Measurements from ENCODE around the gene DNAI1.

Gene DNAI1

DNA sequence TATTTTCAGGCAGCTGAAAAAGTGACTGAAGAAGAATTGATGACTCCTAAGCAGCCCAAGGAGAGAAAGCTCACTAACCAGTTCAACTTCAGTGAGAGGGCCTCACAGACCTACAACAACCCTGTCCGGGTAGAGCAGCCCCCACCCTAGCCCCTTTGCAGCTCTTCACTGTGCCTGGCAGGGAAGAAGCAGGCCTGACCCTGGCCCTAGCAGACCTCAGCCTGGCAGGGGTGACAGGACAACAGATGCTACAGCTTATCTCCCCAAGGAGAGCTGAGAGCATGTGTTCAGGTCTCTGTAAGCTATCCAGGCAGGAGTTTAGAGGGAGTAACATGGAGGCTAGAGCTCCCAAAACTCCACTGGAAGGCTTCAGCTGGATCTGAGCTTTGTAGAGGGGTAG is 31.8 kb downstream of the DNAI1 start:
- DNase-seq (ENCODE audit: low read depth in 2 of 2) = no peak

- DNase-seq (ENCODE audit: low read depth in 2 of 2) = no peak
Measured at GRCh38 chr9:34490760-34491159, 32.2 kb downstream of the DNAI1 start.

GRCh38 chr9:34491596-34491995 is 33.0 kb downstream of the DNAI1 start:
- no peak for DNase-seq (ENCODE audit: low read depth in 2 of 2)

DNA sequence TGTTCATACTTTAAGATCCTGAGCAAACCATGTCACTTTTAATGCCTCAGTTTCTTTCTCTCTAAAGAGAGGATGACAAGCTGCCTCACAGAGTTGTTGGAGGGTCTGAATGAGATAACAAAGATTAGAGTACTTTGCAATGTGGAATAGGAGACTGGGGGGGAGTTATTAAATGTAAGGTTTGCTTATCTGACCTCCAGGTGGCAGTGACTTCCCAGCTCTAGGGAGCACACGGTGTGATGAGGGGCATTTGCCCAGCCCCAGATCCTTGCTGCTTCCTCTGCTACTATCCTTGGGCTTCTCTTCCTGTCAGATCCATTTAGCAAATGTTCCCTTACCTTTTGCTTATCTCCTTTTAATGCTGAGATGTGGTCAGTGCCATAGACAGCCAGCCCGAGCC is 33.4 kb downstream of the DNAI1 start:
- DNase-seq (ENCODE audit: low read depth in 2 of 2) = no peak

DNA sequence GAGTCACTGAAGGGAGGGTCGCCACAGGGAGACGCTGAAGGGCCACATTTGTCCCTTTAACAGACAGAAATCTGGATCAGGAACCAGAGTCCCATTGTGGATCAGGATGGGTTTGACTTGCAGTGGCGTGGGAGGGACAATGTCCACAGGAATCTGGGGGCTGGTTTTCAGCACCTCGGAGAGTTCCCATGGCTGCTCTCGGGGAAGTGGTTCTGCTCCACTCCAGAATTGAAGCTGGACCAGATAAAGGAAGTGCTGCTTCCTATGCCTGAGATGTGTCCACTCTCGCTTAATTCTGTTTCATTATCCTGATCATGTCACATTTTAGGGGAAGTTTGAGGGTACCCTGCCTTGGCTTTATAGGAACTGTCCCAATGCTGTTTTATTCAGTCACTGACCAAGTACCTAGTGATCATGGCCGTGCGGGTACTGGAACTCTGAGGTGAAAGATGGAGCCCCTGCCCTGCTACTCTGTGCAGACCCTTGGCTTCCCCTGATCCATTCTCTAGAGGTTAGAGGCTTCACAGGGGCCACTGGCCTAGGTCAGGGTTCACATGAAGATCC is 35.4 kb downstream of the DNAI1 start:
- no peak for DNase-seq (ENCODE audit: low read depth in 2 of 2)

DNA sequence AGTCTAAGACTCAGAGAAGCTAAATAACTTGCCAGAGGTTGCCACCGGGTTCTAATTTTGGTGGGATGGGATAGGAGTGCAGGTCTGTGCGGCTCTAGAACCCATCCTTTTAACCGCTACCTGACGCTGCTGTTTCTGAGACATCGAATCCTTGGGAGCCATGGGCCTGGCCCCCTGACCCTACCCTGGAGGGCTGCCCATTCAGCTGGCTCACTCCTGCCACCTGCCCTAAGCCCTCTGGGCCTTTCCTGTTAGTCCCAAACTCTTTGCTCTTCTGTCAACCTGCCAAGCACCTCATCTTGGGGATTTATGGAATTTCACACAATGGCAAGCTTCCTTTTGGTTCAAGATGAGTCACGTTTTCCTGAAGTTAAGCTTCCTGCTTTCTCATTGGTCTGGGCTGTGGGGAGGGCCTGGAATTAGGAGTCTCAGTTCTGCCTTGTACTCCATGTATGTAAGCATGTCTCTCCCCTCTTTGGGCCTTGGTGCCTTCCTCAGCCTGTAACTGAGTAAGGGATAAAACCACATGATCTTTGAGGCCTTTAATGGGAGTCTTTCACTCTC is 37.6 kb downstream of the DNAI1 start:
- DNase-seq (ENCODE audit: low read depth in 2 of 2) = no peak

DNA sequence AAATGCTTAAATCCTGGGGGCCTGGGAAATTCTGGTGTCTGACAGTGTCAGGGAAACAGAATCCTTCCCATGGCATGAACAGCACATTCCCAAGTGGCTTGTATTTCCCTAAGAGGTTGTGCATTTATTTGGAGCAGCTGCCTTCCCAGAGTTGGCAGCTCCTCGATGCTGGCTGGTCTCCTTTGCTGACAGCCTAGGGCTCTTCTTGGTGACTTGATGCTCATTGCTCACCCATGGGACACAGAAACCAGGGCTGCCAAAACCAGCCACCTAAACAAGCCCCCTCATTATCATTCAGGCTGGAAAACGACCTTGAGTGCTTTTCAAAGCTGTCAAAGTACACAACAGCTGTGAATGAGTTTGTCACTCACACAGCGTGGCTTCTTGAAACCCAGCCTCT is 39.9 kb downstream of the DNAI1 start:
- no peak for DNase-seq (ENCODE audit: low read depth in 2 of 2)

GRCh38 chr9:34499076-34499475 is 40.5 kb downstream of the DNAI1 start:
- no peak for DNase-seq (ENCODE audit: low read depth in 2 of 2)

- peak; percentile 73 to 81 for DNase-seq (ENCODE audit: low read depth in 2 of 2)
Measured at GRCh38 chr9:34500623-34501267, 42.1 kb downstream of the DNAI1 start.

- no peak for DNase-seq (ENCODE audit: low read depth in 2 of 2)
Measured at GRCh38 chr9:34501372-34501771, 42.8 kb downstream of the DNAI1 start.

GRCh38 chr9:34501889-34502425 is 43.4 kb downstream of the DNAI1 start:
- no peak for DNase-seq (ENCODE audit: low read depth in 2 of 2)

DNA sequence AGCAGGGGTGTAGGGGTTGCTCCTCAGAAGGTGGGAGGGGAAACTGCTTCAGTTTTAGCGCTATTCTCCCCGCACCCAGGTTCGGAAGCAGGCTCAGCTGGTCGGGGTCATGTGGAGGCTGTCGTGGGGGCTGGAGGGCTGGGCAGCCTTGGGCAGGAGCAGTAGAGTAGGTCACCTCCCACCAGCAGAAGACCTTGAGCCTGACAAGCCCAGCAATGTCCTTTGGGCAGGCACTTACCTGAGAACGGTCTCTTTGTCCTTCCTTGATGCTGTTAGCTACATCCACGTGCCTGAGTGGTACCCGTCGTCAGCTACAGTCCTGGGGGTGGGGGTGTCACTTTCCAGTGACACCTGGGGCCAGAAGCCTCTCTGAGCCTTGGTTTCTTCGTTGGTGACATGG is 43.9 kb downstream of the DNAI1 start:
- no peak for DNase-seq (ENCODE audit: low read depth in 2 of 2)

GRCh38 chr9:34502891-34503290 is 44.3 kb downstream of the DNAI1 start:
- no peak for DNase-seq (ENCODE audit: low read depth in 2 of 2)

DNA sequence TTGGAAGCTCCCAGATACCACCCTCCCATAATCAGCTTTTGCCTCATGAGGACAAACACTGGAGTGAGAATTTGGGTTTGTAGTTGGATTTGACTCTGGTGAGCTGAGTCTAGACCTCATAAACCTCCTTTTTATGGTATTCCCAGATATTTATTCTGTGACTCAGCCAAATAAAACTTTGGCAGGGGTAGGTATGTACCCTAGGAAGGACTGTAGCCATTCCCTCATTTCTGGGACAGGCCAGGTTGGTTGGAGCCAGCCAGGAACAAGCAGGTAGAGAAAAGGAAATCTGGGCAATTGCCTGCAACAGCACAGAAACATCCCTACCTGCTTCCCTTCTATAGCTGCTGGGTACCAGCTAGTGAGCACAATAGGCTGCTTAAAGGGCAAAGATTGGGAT is 44.8 kb downstream of the DNAI1 start:
- DNase-seq (ENCODE audit: low read depth in 2 of 2) = no peak

- DNase-seq (ENCODE audit: low read depth in 2 of 2) = no peak
Measured at GRCh38 chr9:34505370-34506120, 46.9 kb downstream of the DNAI1 start.

DNA sequence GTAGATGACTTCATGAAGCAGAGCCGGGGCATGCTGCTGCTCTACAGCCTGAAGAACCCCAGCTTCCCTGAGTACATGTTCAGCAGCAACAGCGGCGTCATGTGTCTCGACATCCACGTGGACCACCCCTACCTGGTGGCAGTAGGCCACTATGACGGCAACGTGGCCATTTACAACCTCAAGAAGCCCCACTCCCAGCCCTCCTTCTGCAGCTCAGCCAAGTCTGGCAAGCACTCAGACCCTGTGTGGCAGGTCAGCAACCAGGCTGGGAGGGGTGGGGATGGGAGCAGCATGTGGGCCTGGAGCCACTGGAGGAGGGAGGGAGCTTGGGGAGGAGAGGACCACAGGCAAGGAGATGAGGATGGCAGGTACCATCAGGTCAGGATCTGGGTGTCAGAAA is 48.0 kb downstream of the DNAI1 start:
- DNase-seq (ENCODE audit: low read depth in 2 of 2) = no peak

- no peak for DNase-seq (ENCODE audit: low read depth in 2 of 2)
Measured at GRCh38 chr9:34507556-34507955, 49.0 kb downstream of the DNAI1 start.

GRCh38 chr9:34507966-34508365 is 49.4 kb downstream of the DNAI1 start:
- DNase-seq (ENCODE audit: low read depth in 2 of 2) = no peak

- DNase-seq (ENCODE audit: low read depth in 2 of 2) = no peak
Measured at GRCh38 chr9:34508463-34508862, 49.9 kb downstream of the DNAI1 start.

DNA sequence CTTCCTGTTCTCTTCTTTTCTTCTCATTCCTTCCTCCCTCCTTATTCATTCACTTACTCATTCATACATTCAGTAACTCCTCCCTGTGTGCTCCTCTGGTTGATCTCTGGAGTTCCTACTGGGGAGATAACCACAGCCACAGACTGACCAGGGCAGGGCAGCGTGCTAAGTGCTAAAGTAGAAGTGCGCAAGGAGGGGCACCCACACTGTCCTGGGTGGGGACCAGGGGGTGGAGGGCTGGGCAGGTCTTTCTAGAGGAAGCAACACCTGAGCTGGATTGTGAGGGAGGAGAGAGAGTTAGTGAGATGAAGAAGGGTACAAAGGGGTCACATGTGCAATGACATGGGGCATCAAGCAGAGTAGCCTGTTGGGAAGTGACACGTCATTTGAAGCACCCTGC is 50.3 kb downstream of the DNAI1 start:
- no peak for DNase-seq (ENCODE audit: low read depth in 2 of 2)

DNA sequence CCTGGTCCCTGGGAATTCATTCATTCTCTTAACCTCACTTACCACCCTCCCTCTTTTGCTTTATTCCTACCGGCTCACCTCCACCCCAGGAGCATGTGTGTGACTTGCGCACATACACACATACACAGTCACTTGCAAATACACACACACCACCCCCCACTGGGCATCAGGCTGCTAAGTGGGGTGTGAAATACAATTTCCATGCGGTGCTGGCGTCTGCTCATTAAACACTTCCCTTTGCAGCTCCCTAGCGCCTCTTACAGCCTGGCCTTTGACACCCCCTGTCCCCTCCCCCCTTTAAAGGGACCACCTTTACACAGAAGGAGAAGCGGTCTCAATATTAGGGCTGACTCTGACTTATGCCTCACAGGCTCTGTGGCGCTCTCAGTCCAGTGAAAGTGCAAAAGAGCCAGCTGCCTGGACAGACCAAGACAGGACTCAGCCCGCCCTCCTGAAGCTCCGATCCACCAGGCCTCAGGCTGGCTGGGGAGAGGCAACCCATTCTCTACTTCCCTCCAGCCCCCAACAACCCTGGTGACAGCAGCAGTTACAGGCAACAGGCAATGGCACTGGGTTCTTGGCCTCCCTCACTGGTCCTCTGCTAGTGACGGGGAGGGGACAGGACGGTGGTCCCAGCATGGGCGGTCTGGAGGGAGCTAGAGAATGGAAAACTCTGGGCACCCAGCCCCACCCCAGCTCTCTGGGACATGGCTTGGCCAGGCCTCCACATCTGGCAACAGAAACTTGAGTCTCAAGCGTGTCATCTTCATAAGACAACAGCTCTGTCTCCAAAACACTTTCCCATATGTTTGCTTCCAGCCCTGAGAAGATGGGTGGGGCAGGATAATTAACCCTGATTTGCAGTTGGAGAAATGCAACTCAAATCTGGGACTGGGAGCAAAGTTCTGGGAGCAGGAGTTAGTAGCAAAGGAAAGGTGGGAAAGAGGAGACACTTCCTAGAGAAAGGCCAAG is 52.2 kb downstream of the DNAI1 start:
- no peak for DNase-seq (ENCODE audit: low read depth in 2 of 2)

Measured in activated CD4-positive, alpha-beta T cell treated with anti-CD3 and anti-CD28 coated beads for 24 hours (primary cell).